Bronchial epithelial cell (primary cell): ENCODE results near the gene KCNG2. TPM values are rescaled to one million over a fixed set of nuclear protein-coding genes. Genes with fewer than 3 reads are reported as not detected.

Experiments used
- DNase-seq: peaks from one replicate; pipeline ENCODE4 v3.0.0-alpha.2; 2010; ENCODE audit warnings: low read depth
- FAIRE-seq: peaks from 2 replicates; lab custom pipeline; 2011; peaks lifted over from hg19 to GRCh38; lab: Jason Lieb, UNC
- H3K27me3 ChIP-seq: 2 replicates; pipeline ENCODE4 v1.5.1; 2011; ENCODE audit warnings: low read length; ENCODE audit not compliant: control insufficient read depth, insufficient read depth
- H3K36me3 ChIP-seq: 2 replicates; pipeline ENCODE4 v1.5.1; 2011; ENCODE audit warnings: low read length; ENCODE audit not compliant: control insufficient read depth, insufficient read depth
- H3K4me3 ChIP-seq: 2 replicates; pipeline ENCODE4 v1.5.1; 2011; ENCODE audit warnings: mild to moderate bottlenecking, low read depth, low read length, control low read depth
- total RNA-seq: library from RNA; depleted of rRNA; stranded (reverse); fragments of >200 nt; gene quantifications from 2 replicates; pipeline ENCODE4 v1.2.1, GENCODE V29; 2014
- TF ChIP-seq, protein P1 (sequence below): IDR thresholded peaks from 2 replicates; pipeline ENCODE4 v1.5.1; 2011; ENCODE audit warnings: mild to moderate bottlenecking, moderate library complexity, low read length, control low read depth, inconsistent platforms; ENCODE audit not compliant: insufficient read depth, severe bottlenecking

Gene KCNG2
- total RNA-seq, 1 donor from 2014 or later: not detected

DNA sequence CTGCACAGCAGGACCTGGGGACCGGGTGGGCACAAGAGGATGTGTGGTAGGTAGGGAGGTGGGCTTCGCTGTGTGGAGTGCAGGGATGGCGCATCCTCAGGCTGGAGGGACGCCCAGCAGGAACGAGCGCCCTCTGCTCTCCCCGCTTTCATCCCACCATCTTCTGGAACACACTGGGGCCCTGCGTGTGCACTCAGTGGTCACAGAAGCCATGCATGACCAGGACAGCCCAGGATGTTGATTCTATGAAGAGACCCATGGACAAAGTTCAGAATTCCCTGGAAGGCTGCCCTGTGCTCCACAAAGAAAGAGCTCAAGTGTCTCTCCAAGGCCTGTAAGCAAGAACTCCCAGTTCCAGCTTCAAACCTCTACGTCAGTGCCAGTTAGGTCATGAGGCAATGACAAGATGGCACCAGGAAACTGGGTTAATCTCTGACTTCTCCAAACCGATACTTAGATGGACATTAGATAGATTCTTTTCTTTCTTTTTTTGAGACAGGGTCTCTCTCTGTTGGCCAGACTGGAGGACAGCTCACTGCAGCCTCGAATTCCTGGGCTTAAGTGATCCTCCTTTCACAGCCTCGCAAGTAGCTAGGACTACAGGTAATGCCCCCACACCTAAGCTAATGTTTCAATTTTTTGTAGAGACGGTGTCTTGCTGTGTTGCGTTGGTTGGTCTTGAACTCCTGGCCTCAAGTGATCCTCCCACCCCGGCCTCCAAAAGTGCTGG is 150.3 kb downstream of the KCNG2 start:
- Histone ChIP-seq H3K36me3 (peaks cover 8% of the 10 kb centered on the region), H3K4me3 (no peak overlapping the region), H3K27me3 (no peaks in the 10 kb centered on the region)
- DNase-seq: no peak
- FAIRE-seq: no peak
- TF ChIP-seq, protein P1, sequence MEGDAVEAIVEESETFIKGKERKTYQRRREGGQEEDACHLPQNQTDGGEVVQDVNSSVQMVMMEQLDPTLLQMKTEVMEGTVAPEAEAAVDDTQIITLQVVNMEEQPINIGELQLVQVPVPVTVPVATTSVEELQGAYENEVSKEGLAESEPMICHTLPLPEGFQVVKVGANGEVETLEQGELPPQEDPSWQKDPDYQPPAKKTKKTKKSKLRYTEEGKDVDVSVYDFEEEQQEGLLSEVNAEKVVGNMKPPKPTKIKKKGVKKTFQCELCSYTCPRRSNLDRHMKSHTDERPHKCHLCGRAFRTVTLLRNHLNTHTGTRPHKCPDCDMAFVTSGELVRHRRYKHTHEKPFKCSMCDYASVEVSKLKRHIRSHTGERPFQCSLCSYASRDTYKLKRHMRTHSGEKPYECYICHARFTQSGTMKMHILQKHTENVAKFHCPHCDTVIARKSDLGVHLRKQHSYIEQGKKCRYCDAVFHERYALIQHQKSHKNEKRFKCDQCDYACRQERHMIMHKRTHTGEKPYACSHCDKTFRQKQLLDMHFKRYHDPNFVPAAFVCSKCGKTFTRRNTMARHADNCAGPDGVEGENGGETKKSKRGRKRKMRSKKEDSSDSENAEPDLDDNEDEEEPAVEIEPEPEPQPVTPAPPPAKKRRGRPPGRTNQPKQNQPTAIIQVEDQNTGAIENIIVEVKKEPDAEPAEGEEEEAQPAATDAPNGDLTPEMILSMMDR: no peak

DNA sequence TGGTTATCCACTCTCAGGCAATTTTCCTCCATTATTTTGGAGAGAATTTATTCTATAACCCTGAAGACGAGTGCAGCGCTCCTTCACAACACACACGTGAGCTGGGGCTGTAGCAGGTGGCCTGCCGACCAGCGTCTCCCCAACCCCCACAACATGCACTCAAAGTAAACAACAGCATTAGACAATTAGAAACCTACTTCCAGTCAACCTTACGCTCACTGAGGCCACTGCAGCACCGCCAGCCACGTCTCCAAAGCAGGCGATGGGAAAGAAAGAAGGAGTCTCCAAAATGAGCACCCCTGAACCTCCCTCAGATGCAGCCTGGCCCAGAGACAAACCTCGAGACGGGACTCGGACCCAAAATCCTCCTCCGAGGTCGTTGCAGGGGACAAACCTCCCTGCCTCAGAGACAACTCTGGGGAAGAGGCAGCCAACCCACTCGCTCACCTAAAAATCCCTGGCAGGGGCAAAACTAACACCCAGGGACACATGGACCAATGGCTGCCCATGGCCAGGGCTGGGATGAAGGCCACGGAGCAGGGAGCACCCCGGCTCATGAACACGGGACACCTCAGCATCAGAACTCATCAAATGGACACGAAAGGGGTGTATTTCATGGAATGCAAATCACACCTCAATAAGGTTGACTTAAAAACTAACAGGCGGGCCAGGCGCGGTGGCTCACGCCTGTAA is 151.1 kb downstream of the KCNG2 start:
- FAIRE-seq (no peak), DNase-seq (no peak)
- H3K4me3 ChIP-seq: no peak overlapping the region
- no peaks in the 10 kb centered on the region for H3K27me3 ChIP-seq
- TF ChIP-seq, protein P1: no peak
- H3K36me3 ChIP-seq: peaks cover 8% of the 10 kb centered on the region

Other genes with a start within 250 kb of the KCNG2 start
- 27.1 and 32.1 TPM in 2 replicates for gene CTDP1, start 118.1 kb upstream of the KCNG2 start, total RNA-seq
- 60.6 and 69.4 TPM in 2 replicates for gene SLC66A2, start 153.7 kb downstream of the KCNG2 start, total RNA-seq
- gene HSBP1L1, start 166.7 kb downstream of the KCNG2 start, total RNA-seq: 28.2 and 28.4 TPM in 2 replicates
- 44.0 and 53.5 TPM in 2 replicates for gene TXNL4A, start 190.6 kb downstream of the KCNG2 start, total RNA-seq
- gene RBFA, start 236.5 kb downstream of the KCNG2 start, total RNA-seq: 30.0 and 43.2 TPM in 2 replicates